GM12892 (cell line): ENCODE data around the gene PID1.

Source experiments
- POLR2A ChIP-seq: IDR thresholded peaks from 2 replicates; pipeline ENCODE4 v1.6.1; 2011; ENCODE audit warnings: low read depth, low read length, control low read depth
- TAF1 ChIP-seq: IDR thresholded peaks from 2 replicates; pipeline ENCODE4 v1.6.1; 2011; ENCODE audit warnings: low read depth, mild to moderate bottlenecking, control low read depth, low read length, borderline replicate concordance

GRCh38 chr2:229025653-229026052 is 245.4 kb downstream of the PID1 start:
- TF ChIP-seq POLR2A (no peak), TAF1 (no peak)
